Gastroesophageal sphincter (tissue), 4 donors: Measurements from ENCODE around the gene DERA. TPM values are rescaled to one million over a fixed set of nuclear protein-coding genes. Genes with fewer than 3 reads are reported as not detected.
A peak's percentile ranks its signal among the peaks of the same experiment; 100 is the strongest.

ENCODE experiments used
- ATAC-seq: fragments of 150-250 bp; one replicate; pipeline ENCODE4 v1.9.1; 2016; ENCODE audit warnings: mild to moderate bottlenecking, moderate library complexity
- H3K27ac ChIP-seq, 4 donors: fragments of 200-600 bp; sonication (generic) in 3 of 4; 1 replicate in 3 of 4; 2 replicates in 1 of 4; pipeline ENCODE4 v1.5.1; 2016 to 2019
- H3K27me3 ChIP-seq: fragments of 200-600 bp; sonication (generic); one replicate; pipeline ENCODE4 v1.5.1; 2019
- H3K36me3 ChIP-seq, 2 donors: fragments of 200-600 bp; sonication (generic); one replicate each; pipeline ENCODE4 v1.5.1; 2019; ENCODE audit warnings: control low read depth in 1 of 2
- H3K4me1 ChIP-seq, 3 donors: fragments of 200-600 bp; sonication (generic); 1 replicate in 2 of 3; 2 replicates in 1 of 3; pipeline ENCODE4 v1.5.1; 2016 to 2019; ENCODE audit warnings: control low read depth in 2 of 3
- H3K4me3 ChIP-seq, 2 donors: fragments of 200-600 bp; sonication (generic); one replicate each; pipeline ENCODE4 v1.5.1; 2019; ENCODE audit warnings: mild to moderate bottlenecking in 1 of 2, moderate library complexity in 1 of 2
- H3K9me3 ChIP-seq, 3 donors: fragments of 200-600 bp; sonication (generic); one replicate each; pipeline ENCODE4 v1.5.1; 2017 to 2019; ENCODE audit warnings: control low read depth in 2 of 3
- EP300 ChIP-seq: sonication (generic); formaldehyde crosslinking; IDR thresholded peaks from one replicate; pipeline ENCODE4 v1.6.1; 2017; ENCODE audit warnings: antibody characterized with exemption, mild to moderate bottlenecking
- POLR2A ChIP-seq, 2 donors: fragments of 450-650 bp; IDR thresholded peaks; one replicate each; pipeline ENCODE4 v1.6.1; 2017; ENCODE audit warnings: antibody characterized with exemption in 2 of 2, mild to moderate bottlenecking in 2 of 2, moderate library complexity in 1 of 2
- POLR2AphosphoS5 ChIP-seq: sonication (generic); formaldehyde crosslinking; IDR thresholded peaks from one replicate; pipeline ENCODE4 v1.6.1; 2017; ENCODE audit warnings: antibody characterized with exemption
- WGBS, 2 donors: methylation state at CpG; one replicate each; pipeline ENCODE4 v1.1.5; 2018; ENCODE audit warnings: low coverage in 1 of 2; 5-methylcytosine and 5-hydroxymethylcytosine counted together
- total RNA-seq, 4 donors: library from RNA; depleted of rRNA; stranded (reverse); fragments of >200 nt; gene quantifications; one replicate each; pipeline ENCODE4 v1.1.0, GENCODE V29; 2016
- TF ChIP-seq, protein P1 (sequence below), 4 experiments: fragments of 200-600 bp in 2 of 4; fragments of 450-650 bp in 2 of 4; sonication (generic) in 1 of 4; IDR thresholded peaks; one replicate each; pipeline ENCODE4 v1.5.1; 2017 to 2019; ENCODE audit warnings: antibody characterized with exemption in 4 of 4, mild to moderate bottlenecking in 2 of 4, moderate library complexity in 2 of 4

DERA gene
- total RNA-seq, 4 donors from 2014 or later = 35.9 to 67.4 (median 52.5) TPM

- Histone ChIP-seq H3K36me3 (peaks cover 0 to 46% of the 10 kb centered on the region in 2 donors), H3K4me1 (no peaks in the 10 kb centered on the region), H3K27me3 (no peaks in the 10 kb centered on the region), H3K9me3 (no peaks in the 10 kb centered on the region), H3K27ac (no peak overlapping the region), H3K4me3 (no peak overlapping the region)
- 56 to 65% methylated on average over 2 of the region's 3 CpGs for WGBS, 2 donors
- ATAC-seq = no peak
- TF ChIP-seq POLR2A (IDR thresholded peaks at IDR 0.05) (no peak), EP300 (no peak), POLR2AphosphoS5 (no peak)
- TF ChIP-seq, protein P1, sequence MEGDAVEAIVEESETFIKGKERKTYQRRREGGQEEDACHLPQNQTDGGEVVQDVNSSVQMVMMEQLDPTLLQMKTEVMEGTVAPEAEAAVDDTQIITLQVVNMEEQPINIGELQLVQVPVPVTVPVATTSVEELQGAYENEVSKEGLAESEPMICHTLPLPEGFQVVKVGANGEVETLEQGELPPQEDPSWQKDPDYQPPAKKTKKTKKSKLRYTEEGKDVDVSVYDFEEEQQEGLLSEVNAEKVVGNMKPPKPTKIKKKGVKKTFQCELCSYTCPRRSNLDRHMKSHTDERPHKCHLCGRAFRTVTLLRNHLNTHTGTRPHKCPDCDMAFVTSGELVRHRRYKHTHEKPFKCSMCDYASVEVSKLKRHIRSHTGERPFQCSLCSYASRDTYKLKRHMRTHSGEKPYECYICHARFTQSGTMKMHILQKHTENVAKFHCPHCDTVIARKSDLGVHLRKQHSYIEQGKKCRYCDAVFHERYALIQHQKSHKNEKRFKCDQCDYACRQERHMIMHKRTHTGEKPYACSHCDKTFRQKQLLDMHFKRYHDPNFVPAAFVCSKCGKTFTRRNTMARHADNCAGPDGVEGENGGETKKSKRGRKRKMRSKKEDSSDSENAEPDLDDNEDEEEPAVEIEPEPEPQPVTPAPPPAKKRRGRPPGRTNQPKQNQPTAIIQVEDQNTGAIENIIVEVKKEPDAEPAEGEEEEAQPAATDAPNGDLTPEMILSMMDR (IDR thresholded peaks at IDR 0.05) = no peak
These were observed 60.1 kb downstream of the DERA start for GRCh38 chr12:15971211-15971610.

GRCh38 chr12:15972894-15973293, 61.8 kb downstream of the DERA start:
- H3K9me3 ChIP-seq = no peaks in the 10 kb centered on the region
- peaks cover 0 to 2% (median under 1%) of the 10 kb centered on the region in 3 donors for H3K4me1 ChIP-seq
- no peaks in the 10 kb centered on the region for H3K27me3 ChIP-seq
- 67 to 71% methylated on average over 1 to 3 of the region's 4 CpGs for WGBS, 2 donors
- no peak for ATAC-seq
- no peak overlapping the region for H3K4me3 ChIP-seq
- H3K36me3 ChIP-seq = peaks cover 0 to 44% of the 10 kb centered on the region in 2 donors
- TF ChIP-seq, protein P1 (IDR thresholded peaks at IDR 0.05) = no peak
- TF ChIP-seq POLR2A (IDR thresholded peaks at IDR 0.05) (no peak), POLR2AphosphoS5 (no peak), EP300 (no peak)
- no peak overlapping the region for H3K27ac ChIP-seq

DNA sequence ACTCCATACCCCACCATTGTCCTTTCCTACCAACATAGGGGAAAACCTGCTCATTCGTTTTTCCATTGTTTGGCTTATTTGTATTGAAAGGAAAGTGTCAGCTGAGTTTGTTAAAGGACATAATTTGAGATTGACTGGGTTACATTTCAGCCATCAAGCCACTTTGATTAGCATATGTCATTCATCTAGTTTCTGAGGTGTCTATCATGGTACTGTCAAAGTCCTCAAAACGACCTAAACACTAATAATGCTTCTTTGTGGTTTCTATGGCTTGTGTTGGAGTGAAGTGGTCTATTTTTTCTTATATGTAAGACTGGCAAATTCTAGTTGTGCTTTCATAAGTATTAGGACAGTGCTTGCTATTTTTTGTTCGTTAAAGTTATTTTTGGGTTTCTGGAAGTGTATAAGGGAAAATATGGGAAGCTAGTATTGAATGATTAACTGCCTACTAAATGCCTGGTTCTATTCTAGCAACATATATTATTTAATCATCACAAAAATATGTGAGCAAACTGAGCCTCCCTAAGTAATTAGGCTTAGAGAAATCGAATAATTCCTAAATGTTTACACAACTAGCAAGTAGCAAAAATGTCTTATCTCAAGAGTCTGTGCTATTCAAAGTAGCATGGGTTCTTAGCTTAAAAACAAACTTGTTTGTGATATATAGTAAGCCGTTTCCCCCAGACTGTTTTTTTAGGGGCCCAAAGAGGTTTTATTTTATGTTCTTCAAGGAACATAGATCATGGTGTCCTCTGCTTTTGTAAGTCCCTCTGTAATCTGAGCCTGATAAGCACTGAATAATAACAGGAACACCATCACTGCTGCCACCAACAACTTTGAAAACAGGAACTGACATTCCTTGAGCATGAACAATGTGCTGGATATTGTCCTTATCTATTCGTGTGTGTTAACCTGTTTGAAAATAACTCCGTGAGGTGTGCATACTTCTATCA, 67.1 kb downstream of the DERA start:
- peaks cover 0 to 19% of the 10 kb centered on the region in 2 donors for H3K36me3 ChIP-seq
- no peaks in the 10 kb centered on the region for H3K27me3 ChIP-seq
- peaks cover 0 to 42% (median 13%) of the 10 kb centered on the region in 3 donors for H3K4me1 ChIP-seq
- H3K9me3 ChIP-seq = no peaks in the 10 kb centered on the region
- TF ChIP-seq EP300 (no peak), POLR2AphosphoS5 (no peak), POLR2A (IDR thresholded peaks at IDR 0.05) (no peak)
- TF ChIP-seq, protein P1 (IDR thresholded peaks at IDR 0.05) = no peak
- no peak for ATAC-seq
- WGBS, 2 donors = 41 to 48% methylated on average over 6 to 7 of the region's 7 CpGs
- peak overlapping the region in 2 of 4 donors; percentile 37 to 44 for H3K27ac ChIP-seq
- no peak overlapping the region for H3K4me3 ChIP-seq

- 16 to 23% methylated on average over 2 of the region's 2 CpGs for WGBS, 2 donors
- no peak for ATAC-seq
- Histone ChIP-seq H3K36me3 (peaks cover 0 to 30% of the 10 kb centered on the region in 2 donors), H3K4me3 (no peak overlapping the region), H3K4me1 (peaks cover 0 to 42% (median 13%) of the 10 kb centered on the region in 3 donors), H3K27me3 (no peaks in the 10 kb centered on the region), H3K27ac (peak overlapping the region; percentile 39 to 55 (median 44)), H3K9me3 (no peaks in the 10 kb centered on the region)
- TF ChIP-seq, protein P1 (IDR thresholded peaks at IDR 0.05) = peak; percentile 10 to 45 (median 26)
- no peak for TF ChIP-seq EP300
- no peak for TF ChIP-seq POLR2A (IDR thresholded peaks at IDR 0.05)
- peak; percentile 29 for TF ChIP-seq POLR2AphosphoS5
These were observed 68.3 kb downstream of the DERA start for GRCh38 chr12:15979096-15980092.
